DND-41 (cell line): ENCODE results near the gene SIN3A.

Experiments
- EZH2 ChIP-seq: IDR thresholded peaks from 3 replicates; pipeline ENCODE4 v1.6.1; 2012; ENCODE audit warnings: borderline replicate concordance, low read depth, mild to moderate bottlenecking, moderate library complexity, low read length, inconsistent platforms; ENCODE audit not compliant: severe bottlenecking
- TF ChIP-seq, protein P1 (sequence below): IDR thresholded peaks from 2 replicates; pipeline ENCODE4 v1.5.1; 2012; ENCODE audit warnings: borderline replicate concordance, low read length, moderate library complexity, mild to moderate bottlenecking; ENCODE audit not compliant: poor library complexity, severe bottlenecking; ENCODE audit errors: extremely low read depth

- TF ChIP-seq, protein P1, sequence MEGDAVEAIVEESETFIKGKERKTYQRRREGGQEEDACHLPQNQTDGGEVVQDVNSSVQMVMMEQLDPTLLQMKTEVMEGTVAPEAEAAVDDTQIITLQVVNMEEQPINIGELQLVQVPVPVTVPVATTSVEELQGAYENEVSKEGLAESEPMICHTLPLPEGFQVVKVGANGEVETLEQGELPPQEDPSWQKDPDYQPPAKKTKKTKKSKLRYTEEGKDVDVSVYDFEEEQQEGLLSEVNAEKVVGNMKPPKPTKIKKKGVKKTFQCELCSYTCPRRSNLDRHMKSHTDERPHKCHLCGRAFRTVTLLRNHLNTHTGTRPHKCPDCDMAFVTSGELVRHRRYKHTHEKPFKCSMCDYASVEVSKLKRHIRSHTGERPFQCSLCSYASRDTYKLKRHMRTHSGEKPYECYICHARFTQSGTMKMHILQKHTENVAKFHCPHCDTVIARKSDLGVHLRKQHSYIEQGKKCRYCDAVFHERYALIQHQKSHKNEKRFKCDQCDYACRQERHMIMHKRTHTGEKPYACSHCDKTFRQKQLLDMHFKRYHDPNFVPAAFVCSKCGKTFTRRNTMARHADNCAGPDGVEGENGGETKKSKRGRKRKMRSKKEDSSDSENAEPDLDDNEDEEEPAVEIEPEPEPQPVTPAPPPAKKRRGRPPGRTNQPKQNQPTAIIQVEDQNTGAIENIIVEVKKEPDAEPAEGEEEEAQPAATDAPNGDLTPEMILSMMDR = no peak
- TF ChIP-seq EZH2 = no peak
These were observed 5.3 kb downstream of the SIN3A start for GRCh38 chr15:75446151-75446550.
